CD8-positive, alpha-beta memory T cell (primary cell): ENCODE results near the gene TNC. TPM values are rescaled to one million over a fixed set of nuclear protein-coding genes. Genes with fewer than 3 reads are reported as not detected.
A peak's percentile ranks its signal among the peaks of the same experiment; 100 is the strongest.

Source experiments
- CTCF ChIA-PET: fragments of 350-600 bp; sonication (Branson Sonifier 250); formaldehyde crosslinking; loops from one replicate; lab custom pipeline; 2021; ENCODE audit warnings: antibody characterized with exemption; lab: Charles Lee
- POLR2A ChIA-PET: fragments of 350-600 bp; sonication (Branson Sonifier 250); formaldehyde crosslinking; loops from one replicate; lab custom pipeline; 2021; ENCODE audit warnings: antibody characterized with exemption; lab: Charles Lee
- DNase-seq, 5 donors: peaks; one replicate each; pipeline versions ENCODE4 v3.0.0 to v3.0.0-alpha.2; 2020 to 2022; ENCODE audit warnings: mixed read lengths in 1 of 5
- H3K27ac ChIP-seq: one replicate; pipeline ENCODE4 v1.7.0; 2013; ENCODE audit warnings: low read depth, mild to moderate bottlenecking, low read length, moderate library complexity
- H3K27me3 ChIP-seq: 2 replicates; pipeline ENCODE4 v1.7.0; 2013; ENCODE audit warnings: low read length, mild to moderate bottlenecking; ENCODE audit not compliant: insufficient read depth, poor library complexity, severe bottlenecking
- H3K36me3 ChIP-seq: 2 replicates; pipeline ENCODE4 v1.7.0; 2013; ENCODE audit warnings: mild to moderate bottlenecking, low read length, moderate library complexity; ENCODE audit not compliant: insufficient read depth
- H3K4me1 ChIP-seq: 2 replicates; pipeline ENCODE4 v1.7.0; 2013; ENCODE audit warnings: mild to moderate bottlenecking, low read length, moderate library complexity; ENCODE audit not compliant: insufficient read depth
- H3K4me3 ChIP-seq: 2 replicates; pipeline ENCODE4 v1.7.0; 2013; ENCODE audit warnings: mild to moderate bottlenecking, low read length
- H3K9me3 ChIP-seq: 2 replicates; pipeline ENCODE4 v1.7.0; 2013; ENCODE audit warnings: mild to moderate bottlenecking, low read length
- H3K27ac Mint-ChIP-seq, 8 donors: one replicate each; pipeline ENCODE4 v1.8.0; 2020 to 2021; ENCODE audit warnings: mixed read lengths in 8 of 8, mild to moderate bottlenecking in 6 of 8, inconsistent platforms in 3 of 8, moderate library complexity in 3 of 8
- H3K27me3 Mint-ChIP-seq, 2 donors: one replicate each; pipeline ENCODE4 v1.8.0; 2020 to 2021; ENCODE audit warnings: mixed read lengths in 2 of 2, mild to moderate bottlenecking in 1 of 2, moderate library complexity in 1 of 2
- H3K36me3 Mint-ChIP-seq, 3 donors: one replicate each; pipeline ENCODE4 v1.8.0; 2020 to 2021; ENCODE audit warnings: mixed read lengths in 3 of 3, inconsistent platforms in 1 of 3, mild to moderate bottlenecking in 1 of 3
- H3K4me1 Mint-ChIP-seq, 3 donors: one replicate each; pipeline ENCODE4 v1.8.0; 2020 to 2021; ENCODE audit warnings: mixed read lengths in 3 of 3, inconsistent platforms in 1 of 3, mild to moderate bottlenecking in 1 of 3
- H3K4me3 Mint-ChIP-seq, 7 donors: one replicate each; pipeline ENCODE4 v1.8.0; 2020 to 2021; ENCODE audit warnings: mixed read lengths in 7 of 7, mild to moderate bottlenecking in 6 of 7, moderate library complexity in 4 of 7, inconsistent platforms in 2 of 7
- H3K9me3 Mint-ChIP-seq, 5 donors: one replicate each; pipeline ENCODE4 v1.8.0; 2020 to 2022; ENCODE audit warnings: mixed read lengths in 5 of 5, mild to moderate bottlenecking in 3 of 5, moderate library complexity in 2 of 5, inconsistent platforms in 1 of 5
- polyA plus RNA-seq: library from polyadenylated mRNA; unstranded; fragments of 300-500 nt; fragmentation: Illumina TruSeq; gene quantifications from one replicate; pipeline ENCODE4 v1.2.3, GENCODE V29; 2021
- total RNA-seq, 2 experiments: library from RNA; stranded (reverse); gene quantifications; one replicate each; pipeline ENCODE4 v1.2.3, GENCODE V29; 2021

The TNC gene
- total and polyA plus RNA-seq, 3 experiments from 2014 or later: 1.2 to 1.4 TPM; not detected in 1

DNA sequence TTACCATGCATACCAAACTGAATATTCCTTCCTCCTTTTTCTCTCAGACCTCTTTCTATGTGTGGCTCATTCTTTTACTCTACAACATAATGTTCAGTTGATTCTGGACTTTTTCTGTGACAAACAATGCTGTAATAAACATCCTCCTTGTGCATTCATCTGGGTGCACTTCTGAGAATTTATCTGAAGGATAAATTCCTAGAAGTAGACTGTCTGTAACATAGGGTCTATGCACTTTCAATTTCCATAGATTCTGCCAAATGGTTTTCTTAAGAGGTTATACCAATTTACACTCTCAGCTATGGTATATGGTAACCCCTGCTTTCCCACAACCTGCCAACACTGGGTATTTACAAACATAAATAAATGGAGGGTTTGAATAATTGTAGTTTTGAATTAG, 24.1 kb upstream of the TNC start:
- Mint-ChIP-seq H3K4me1 (peaks cover 0 to 4% (median 0%) of the 10 kb centered on the region in 3 donors), H3K36me3 (peaks cover 0 to 1% (median 0%) of the 10 kb centered on the region in 3 donors)
- no peaks in the 10 kb centered on the region for H3K4me1 ChIP-seq

DNA sequence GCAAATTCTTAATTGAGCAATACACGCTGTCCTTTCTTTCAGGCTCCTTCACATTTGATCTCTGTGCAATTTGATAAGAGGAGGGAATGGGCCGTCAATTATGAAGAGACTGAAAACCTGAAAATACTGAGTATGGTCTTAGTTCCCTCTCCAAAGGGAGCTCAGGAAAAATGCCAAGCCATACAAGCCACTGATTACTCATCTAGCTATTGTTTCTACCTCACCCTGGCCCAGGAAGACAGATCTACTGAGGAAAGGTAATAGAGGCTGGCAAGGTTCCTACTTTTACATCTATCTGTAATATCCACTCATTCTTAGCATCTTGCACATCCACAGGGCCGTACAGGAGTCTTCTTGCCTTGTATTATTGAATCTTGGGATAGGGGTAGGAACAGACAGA, 23.7 kb upstream of the TNC start:
- Histone ChIP-seq H3K9me3 (no peaks in the 10 kb centered on the region), H3K36me3 (no peaks in the 10 kb centered on the region), H3K27me3 (no peaks in the 10 kb centered on the region), H3K27ac (no peak overlapping the region), H3K4me3 (no peak overlapping the region), H3K4me1 (no peaks in the 10 kb centered on the region)
- no peak overlapping the region for H3K27ac Mint-ChIP-seq
- no peak for DNase-seq
- ChIA-PET POLR2A (no interaction called here), CTCF (no interaction called here)
- H3K27me3 Mint-ChIP-seq: peaks cover 8 to 60% of the 10 kb centered on the region in 2 donors
- H3K36me3 Mint-ChIP-seq: peaks cover 0 to 1% (median 0%) of the 10 kb centered on the region in 3 donors
- H3K9me3 Mint-ChIP-seq: no peaks in the 10 kb centered on the region
- peaks cover 0 to 4% (median 0%) of the 10 kb centered on the region in 3 donors for H3K4me1 Mint-ChIP-seq
- H3K4me3 Mint-ChIP-seq: no peak overlapping the region

More for the DNA sequence above, 24.1 kb upstream of the TNC start:
- H3K27ac Mint-ChIP-seq: no peak overlapping the region
- H3K27me3 ChIP-seq: no peaks in the 10 kb centered on the region
- H3K9me3 Mint-ChIP-seq: no peaks in the 10 kb centered on the region
- H3K36me3 ChIP-seq: no peaks in the 10 kb centered on the region
- CTCF ChIA-PET: no interaction called here
- H3K9me3 ChIP-seq: no peaks in the 10 kb centered on the region
- no peak for DNase-seq
- no peak overlapping the region for H3K27ac ChIP-seq
- H3K4me3 Mint-ChIP-seq: no peak overlapping the region
- H3K4me3 ChIP-seq: no peak overlapping the region
- POLR2A ChIA-PET: no interaction called here
- H3K27me3 Mint-ChIP-seq: peaks cover 4 to 55% of the 10 kb centered on the region in 2 donors

DNA sequence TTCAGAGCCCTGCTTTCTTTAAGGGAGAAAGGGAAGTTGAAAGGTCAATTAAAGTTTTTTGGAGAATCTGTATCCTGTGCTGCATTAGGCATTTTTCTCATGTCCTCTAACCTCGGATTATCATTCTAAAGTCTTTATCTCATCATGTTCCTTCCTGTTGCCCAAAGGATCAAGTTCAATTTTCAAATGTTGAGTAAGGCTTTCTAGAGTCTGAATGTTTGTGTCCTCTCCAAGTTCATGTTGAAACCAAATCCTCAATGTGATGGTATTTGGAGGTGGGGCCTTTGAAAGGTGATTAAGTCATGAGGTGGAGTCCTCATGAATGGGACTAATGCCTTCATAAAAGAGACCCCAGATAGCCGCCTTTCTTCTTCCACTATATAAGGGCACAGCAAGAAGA, 20.2 kb upstream of the TNC start:
- H3K4me3 ChIP-seq: no peak overlapping the region
- H3K9me3 ChIP-seq: no peaks in the 10 kb centered on the region
- ChIA-PET CTCF (no interaction called here), POLR2A (no interaction called here)
- no peaks in the 10 kb centered on the region for H3K36me3 ChIP-seq
- Mint-ChIP-seq H3K27ac (no peak overlapping the region), H3K27me3 (peaks cover 12 to 59% of the 10 kb centered on the region in 2 donors), H3K9me3 (no peaks in the 10 kb centered on the region), H3K4me1 (peaks cover 0 to 4% (median 0%) of the 10 kb centered on the region in 3 donors), H3K4me3 (no peak overlapping the region), H3K36me3 (no peaks in the 10 kb centered on the region)
- no peaks in the 10 kb centered on the region for H3K27me3 ChIP-seq
- no peak overlapping the region for H3K27ac ChIP-seq
- DNase-seq: no peak
- no peaks in the 10 kb centered on the region for H3K4me1 ChIP-seq

DNA sequence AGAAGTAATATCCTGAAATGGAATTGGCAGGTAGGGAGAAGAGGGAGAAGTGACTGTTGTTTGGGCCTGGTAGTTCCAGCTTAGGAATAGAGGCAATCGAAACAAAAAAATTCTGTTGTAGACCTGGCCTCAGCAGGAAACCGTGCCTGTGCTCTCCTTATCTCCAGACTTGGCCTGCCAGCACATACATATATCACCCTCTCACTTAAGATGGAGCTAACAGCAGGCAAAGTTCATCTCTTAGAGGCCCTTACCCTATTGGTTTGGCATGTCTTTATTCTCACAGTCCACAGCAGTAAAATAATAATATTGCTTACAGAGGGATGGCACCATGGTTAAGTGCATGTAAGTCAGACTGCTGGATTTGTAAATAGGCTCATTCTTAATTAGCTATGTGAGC, 19.6 kb upstream of the TNC start:
- DNase-seq: no peak
- POLR2A ChIA-PET: no interaction called here
- Histone ChIP-seq H3K27me3 (no peaks in the 10 kb centered on the region), H3K4me3 (no peak overlapping the region), H3K36me3 (no peaks in the 10 kb centered on the region), H3K9me3 (no peaks in the 10 kb centered on the region), H3K4me1 (no peaks in the 10 kb centered on the region), H3K27ac (no peak overlapping the region)
- H3K27ac Mint-ChIP-seq: no peak overlapping the region
- CTCF ChIA-PET: no interaction called here
- H3K9me3 Mint-ChIP-seq: no peaks in the 10 kb centered on the region
- H3K36me3 Mint-ChIP-seq: no peaks in the 10 kb centered on the region
- peaks cover 0 to 4% (median 0%) of the 10 kb centered on the region in 3 donors for H3K4me1 Mint-ChIP-seq
- peaks cover 12 to 54% of the 10 kb centered on the region in 2 donors for H3K27me3 Mint-ChIP-seq
- H3K4me3 Mint-ChIP-seq: no peak overlapping the region

DNA sequence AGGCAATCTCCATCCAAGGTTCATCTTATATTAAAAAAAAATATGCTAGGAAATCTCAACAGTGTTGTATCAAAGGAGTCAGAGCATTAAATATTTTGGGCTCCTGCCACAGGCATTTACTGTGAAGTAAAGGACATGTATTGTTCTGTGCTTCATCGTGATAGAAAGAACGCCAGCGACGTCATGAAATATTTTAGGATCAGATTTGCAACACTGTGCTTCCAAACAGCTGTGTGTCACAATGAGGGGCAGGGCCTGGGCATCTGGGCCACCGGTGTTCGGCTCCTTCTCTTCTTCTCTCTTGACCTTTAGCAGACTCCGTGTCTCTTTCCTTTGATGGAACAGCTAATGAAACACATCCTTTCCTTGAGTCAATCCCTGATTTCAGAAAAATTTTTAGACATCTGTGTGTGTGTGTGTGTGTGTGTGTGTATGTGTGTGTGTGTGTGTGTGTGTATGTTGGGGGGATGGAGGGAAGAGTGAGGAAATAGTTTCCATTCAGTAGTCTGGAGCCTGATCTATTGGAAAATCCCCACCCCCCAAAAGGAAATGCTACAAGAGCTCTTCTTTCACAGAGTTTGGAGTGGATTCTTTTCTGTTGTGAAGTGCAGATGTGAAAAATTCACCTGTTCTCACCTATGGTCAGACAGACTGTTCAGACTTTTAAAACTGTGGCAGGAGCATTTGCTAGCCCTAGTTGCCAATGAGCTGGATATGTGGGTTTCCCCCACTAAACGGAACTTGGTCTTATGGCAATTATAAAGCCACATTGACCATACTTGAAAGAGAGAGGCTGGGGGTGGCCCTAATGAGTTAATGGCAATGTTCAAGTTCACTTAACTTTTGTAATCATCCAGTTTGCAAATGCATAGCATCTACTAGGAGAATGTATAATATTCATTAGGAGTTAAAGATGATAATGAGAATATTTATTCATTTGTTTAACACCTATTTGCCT, 18.1 kb upstream of the TNC start:
- Histone ChIP-seq H3K27ac (no peak overlapping the region), H3K4me3 (no peak overlapping the region), H3K36me3 (no peaks in the 10 kb centered on the region), H3K27me3 (no peaks in the 10 kb centered on the region), H3K4me1 (no peaks in the 10 kb centered on the region), H3K9me3 (no peaks in the 10 kb centered on the region)
- Mint-ChIP-seq H3K9me3 (no peaks in the 10 kb centered on the region), H3K4me3 (no peak overlapping the region), H3K4me1 (no peaks in the 10 kb centered on the region), H3K27me3 (peaks cover 13 to 43% of the 10 kb centered on the region in 2 donors), H3K36me3 (no peaks in the 10 kb centered on the region), H3K27ac (no peak overlapping the region)
- DNase-seq: no peak
- ChIA-PET POLR2A (no interaction called here), CTCF (no interaction called here)

DNA sequence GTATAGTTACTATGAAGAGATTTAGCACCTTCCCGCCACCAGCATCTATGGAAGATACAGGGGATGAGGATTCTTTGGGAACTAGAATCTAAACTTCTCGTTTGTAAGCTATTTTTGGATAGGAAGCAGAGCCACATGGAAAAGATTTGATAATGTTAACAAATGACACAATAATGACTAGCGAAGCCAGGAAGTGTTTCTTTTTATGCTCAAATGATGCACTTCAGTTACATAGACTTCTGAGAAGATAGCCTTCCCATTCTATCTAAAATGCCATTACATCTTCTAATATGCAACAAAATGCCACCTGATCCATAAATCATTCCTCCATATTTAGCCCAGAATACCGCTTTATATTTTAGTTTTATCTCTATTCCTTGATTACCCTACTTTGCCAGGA, 17.0 kb upstream of the TNC start:
- Mint-ChIP-seq H3K4me1 (no peaks in the 10 kb centered on the region), H3K4me3 (no peak overlapping the region), H3K9me3 (no peaks in the 10 kb centered on the region), H3K36me3 (no peaks in the 10 kb centered on the region), H3K27ac (no peak overlapping the region), H3K27me3 (peaks cover 13 to 44% of the 10 kb centered on the region in 2 donors)
- Histone ChIP-seq H3K36me3 (no peaks in the 10 kb centered on the region), H3K27me3 (no peaks in the 10 kb centered on the region), H3K27ac (no peak overlapping the region), H3K4me1 (no peaks in the 10 kb centered on the region), H3K4me3 (no peak overlapping the region), H3K9me3 (no peaks in the 10 kb centered on the region)
- CTCF ChIA-PET: no interaction called here
- DNase-seq: no peak
- POLR2A ChIA-PET: no interaction called here

DNA sequence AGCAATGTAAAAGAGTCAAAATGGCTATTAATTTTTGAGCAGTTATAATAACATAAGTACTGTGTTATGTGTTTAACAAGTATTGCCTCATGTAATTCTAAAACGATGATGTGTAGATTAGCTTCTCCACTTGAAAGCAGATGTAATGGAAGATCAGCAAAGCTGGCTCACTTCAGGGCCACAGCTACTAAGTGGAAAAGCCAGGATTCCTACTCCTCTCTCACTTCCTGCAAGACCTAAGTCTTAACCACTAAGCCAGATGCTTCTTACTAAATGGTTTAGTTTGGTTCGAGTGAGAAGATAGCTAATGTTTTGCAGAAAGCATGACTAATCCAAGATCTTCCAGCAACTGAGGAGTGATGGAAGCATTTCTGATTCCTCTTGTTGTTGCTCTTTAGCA, 15.7 kb upstream of the TNC start:
- Mint-ChIP-seq H3K27ac (peak overlapping the region in 1 of 8 donors; percentile 69), H3K4me1 (no peaks in the 10 kb centered on the region), H3K27me3 (peaks cover 13 to 50% of the 10 kb centered on the region in 2 donors), H3K36me3 (no peaks in the 10 kb centered on the region), H3K9me3 (no peaks in the 10 kb centered on the region), H3K4me3 (no peak overlapping the region)
- Histone ChIP-seq H3K27me3 (no peaks in the 10 kb centered on the region), H3K27ac (no peak overlapping the region), H3K4me1 (no peaks in the 10 kb centered on the region), H3K9me3 (no peaks in the 10 kb centered on the region), H3K4me3 (no peak overlapping the region), H3K36me3 (no peaks in the 10 kb centered on the region)
- ChIA-PET POLR2A (no interaction called here), CTCF (no interaction called here)
- DNase-seq: no peak

DNA sequence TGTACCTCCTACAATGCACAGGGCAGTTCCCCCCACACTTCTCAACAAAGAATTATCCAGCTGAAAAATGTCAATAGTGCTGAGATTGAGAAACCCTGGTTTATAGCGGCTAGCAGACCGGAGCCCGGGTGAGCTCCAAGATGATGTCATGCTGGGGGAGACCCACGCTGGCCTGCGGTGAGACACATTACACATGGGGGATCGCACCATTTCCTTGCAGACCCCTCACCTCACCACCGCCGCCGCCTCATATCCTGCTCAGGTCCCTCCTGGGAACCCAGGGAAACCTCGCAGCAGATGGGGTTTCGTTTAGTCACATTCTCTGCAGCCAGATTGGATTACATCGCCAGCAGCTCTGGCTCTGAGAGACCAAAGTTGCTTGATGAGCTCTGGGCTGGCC, 14.7 kb upstream of the TNC start:
- H3K4me1 Mint-ChIP-seq: no peaks in the 10 kb centered on the region
- H3K4me3 Mint-ChIP-seq: no peak overlapping the region
- H3K27ac Mint-ChIP-seq: no peak overlapping the region
- H3K27me3 Mint-ChIP-seq: peaks cover 14 to 50% of the 10 kb centered on the region in 2 donors
- Histone ChIP-seq H3K4me3 (no peak overlapping the region), H3K36me3 (no peaks in the 10 kb centered on the region), H3K9me3 (no peaks in the 10 kb centered on the region), H3K4me1 (no peaks in the 10 kb centered on the region), H3K27me3 (no peaks in the 10 kb centered on the region), H3K27ac (no peak overlapping the region)
- CTCF ChIA-PET: no interaction called here
- H3K36me3 Mint-ChIP-seq: no peaks in the 10 kb centered on the region
- POLR2A ChIA-PET: no interaction called here
- H3K9me3 Mint-ChIP-seq: no peaks in the 10 kb centered on the region
- DNase-seq: no peak
